Fibroblast of the aortic adventitia (primary cell): ENCODE measurements around the gene PKNOX2. TPM values are rescaled to one million over a fixed set of nuclear protein-coding genes. Genes with fewer than 3 reads are reported as not detected.

ENCODE experiments used
- DNase-seq: peaks from one replicate; pipeline ENCODE4 v3.0.0-alpha.2; 2010; ENCODE audit warnings: low read depth
- H3K4me3 ChIP-seq: 2 replicates; pipeline ENCODE4 v1.5.1; 2011; ENCODE audit warnings: low read depth, mild to moderate bottlenecking, control low read depth, low read length, moderate library complexity
- CTCF ChIP-seq: IDR thresholded peaks from 2 replicates; pipeline ENCODE4 v1.5.1; 2011; ENCODE audit warnings: mild to moderate bottlenecking, low read length, control low read depth, inconsistent platforms; ENCODE audit not compliant: insufficient read depth
- small RNA-seq: library from RNA; depleted of rRNA; stranded (forward); fragments of <200 nt; gene quantifications from one replicate; pipeline ENCODE3, GENCODE V24; 2012
- total RNA-seq: library from RNA; depleted of rRNA; stranded (reverse); fragments of >200 nt; gene quantifications from 2 replicates; pipeline ENCODE4 v1.2.3, GENCODE V29; 2012; ENCODE audit warnings: low replicate concordance

PKNOX2 gene
- total RNA-seq, 1 donor, result 2.0 TPM

GRCh38 chr11:125479137-125479536 lies 314.6 kb downstream of the PKNOX2 start:
- no peak overlapping the region for H3K4me3 ChIP-seq
- TF ChIP-seq CTCF, result no peak
- no peak for DNase-seq

- no peak for TF ChIP-seq CTCF
- no peak for DNase-seq
- no peak overlapping the region for H3K4me3 ChIP-seq
Measured at GRCh38 chr11:125481531-125481930, 317.0 kb downstream of the PKNOX2 start.

Small RNA genes lying within 50 kb of the gene (small RNA-seq; reads per million reads assigned to genes)
- not detected for gene RNU6-321P

Other genes with a start within 250 kb of the PKNOX2 start
- gene HEPN1, start 245.5 kb upstream of the PKNOX2 start, total RNA-seq, result not detected in 2 replicates
- gene HEPACAM, start 228.7 kb upstream of the PKNOX2 start, total RNA-seq, result not detected in 2 replicates
- 3.6 and 9.8 TPM in 2 replicates for gene CCDC15, start 210.5 kb upstream of the PKNOX2 start, total RNA-seq
- gene SLC37A2, start 101.4 kb upstream of the PKNOX2 start, total RNA-seq, result 0.08 and 0.63 TPM in 2 replicates
- gene TMEM218, start 53.1 kb upstream of the PKNOX2 start, total RNA-seq, result 9.2 and 35.1 TPM in 2 replicates